Cardiac fibroblast (primary cell): ENCODE results near the gene RHOV.

Experiments
- DNase-seq, 2 donors: peaks; one replicate each; pipeline versions ENCODE4 v3.0.0 to v3.0.0-alpha.2; 2010; ENCODE audit warnings: low read depth in 2 of 2
- H3K4me3 ChIP-seq, 2 donors: replicated peaks in 1 of 2; 1 replicate in 1 of 2; 2 replicates in 1 of 2; pipeline ENCODE4 v1.5.1; 2011; ENCODE audit warnings: low read depth in 2 of 2, low read length in 2 of 2, mild to moderate bottlenecking in 2 of 2, moderate library complexity in 1 of 2
- TF ChIP-seq, protein P1 (sequence below): IDR thresholded peaks from one replicate; pipeline ENCODE4 v1.5.1; 2011; ENCODE audit warnings: low read depth, mild to moderate bottlenecking, low read length, inconsistent platforms

The RHOV gene

GRCh38 chr15:40904552-40905201 is 30.6 kb upstream of the RHOV start:
- TF ChIP-seq, protein P1, sequence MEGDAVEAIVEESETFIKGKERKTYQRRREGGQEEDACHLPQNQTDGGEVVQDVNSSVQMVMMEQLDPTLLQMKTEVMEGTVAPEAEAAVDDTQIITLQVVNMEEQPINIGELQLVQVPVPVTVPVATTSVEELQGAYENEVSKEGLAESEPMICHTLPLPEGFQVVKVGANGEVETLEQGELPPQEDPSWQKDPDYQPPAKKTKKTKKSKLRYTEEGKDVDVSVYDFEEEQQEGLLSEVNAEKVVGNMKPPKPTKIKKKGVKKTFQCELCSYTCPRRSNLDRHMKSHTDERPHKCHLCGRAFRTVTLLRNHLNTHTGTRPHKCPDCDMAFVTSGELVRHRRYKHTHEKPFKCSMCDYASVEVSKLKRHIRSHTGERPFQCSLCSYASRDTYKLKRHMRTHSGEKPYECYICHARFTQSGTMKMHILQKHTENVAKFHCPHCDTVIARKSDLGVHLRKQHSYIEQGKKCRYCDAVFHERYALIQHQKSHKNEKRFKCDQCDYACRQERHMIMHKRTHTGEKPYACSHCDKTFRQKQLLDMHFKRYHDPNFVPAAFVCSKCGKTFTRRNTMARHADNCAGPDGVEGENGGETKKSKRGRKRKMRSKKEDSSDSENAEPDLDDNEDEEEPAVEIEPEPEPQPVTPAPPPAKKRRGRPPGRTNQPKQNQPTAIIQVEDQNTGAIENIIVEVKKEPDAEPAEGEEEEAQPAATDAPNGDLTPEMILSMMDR, result no peak
- H3K4me3 ChIP-seq, result no peak overlapping the region
- DNase-seq, result no peak

GRCh38 chr15:40902605-40903561 is 28.8 kb upstream of the RHOV start:
- TF ChIP-seq, protein P1, result no peak
- peak; percentile 28 to 33 for DNase-seq
- H3K4me3 ChIP-seq, result no peak overlapping the region

DNA sequence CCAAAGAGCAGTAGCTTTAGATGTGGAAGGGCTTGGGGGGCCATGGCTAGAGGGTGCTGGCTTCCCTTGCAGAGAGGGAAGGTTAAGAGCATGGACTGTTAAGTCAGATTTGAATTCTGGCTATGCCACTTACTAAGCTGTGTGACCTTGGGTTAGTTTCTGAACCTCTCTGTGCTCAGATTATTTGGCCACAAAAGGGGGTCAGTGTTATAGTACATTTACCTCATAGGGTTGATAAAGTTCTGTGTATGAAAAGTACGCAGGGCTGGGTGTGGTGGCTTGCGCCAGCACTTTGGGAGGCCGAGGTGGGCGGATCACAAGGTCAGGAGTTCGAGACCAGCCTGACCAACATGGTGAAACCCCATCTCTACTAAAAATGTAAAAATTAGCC is 27.0 kb upstream of the RHOV start:
- H3K4me3 ChIP-seq, result no peak overlapping the region
- no peak for DNase-seq
- TF ChIP-seq, protein P1, result no peak

GRCh38 chr15:40900256-40901052 is 26.4 kb upstream of the RHOV start:
- no peak overlapping the region for H3K4me3 ChIP-seq
- TF ChIP-seq, protein P1, result no peak

DNA sequence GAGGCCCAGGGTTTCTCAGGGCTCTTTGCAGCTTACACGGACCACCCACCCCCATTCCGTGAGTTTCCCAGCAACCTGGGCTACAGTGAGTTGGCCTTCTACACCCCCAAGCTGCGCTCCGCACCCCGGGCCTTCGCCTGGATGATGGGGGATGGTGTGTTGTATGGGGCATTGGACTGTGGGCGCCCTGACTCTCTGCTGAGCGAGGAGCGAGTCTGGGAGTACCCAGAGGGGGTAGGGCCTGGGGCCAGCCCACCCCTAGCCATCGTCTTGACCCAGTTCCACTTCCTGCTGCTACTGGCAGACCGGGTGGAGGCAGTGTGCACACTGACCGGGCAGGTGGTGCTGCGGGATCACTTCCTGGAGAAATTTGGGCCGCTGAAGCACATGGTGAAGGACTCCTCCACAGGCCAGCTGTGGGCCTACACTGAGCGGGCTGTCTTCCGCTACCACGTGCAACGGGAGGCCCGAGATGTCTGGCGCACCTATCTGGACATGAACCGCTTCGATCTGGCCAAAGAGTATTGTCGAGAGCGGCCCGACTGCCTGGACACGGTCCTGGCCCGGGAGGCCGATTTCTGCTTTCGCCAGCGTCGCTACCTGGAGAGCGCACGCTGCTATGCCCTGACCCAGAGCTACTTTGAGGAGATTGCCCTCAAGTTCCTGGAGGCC is 25.6 kb upstream of the RHOV start:
- TF ChIP-seq, protein P1, result no peak
- DNase-seq, result no peak
- no peak overlapping the region for H3K4me3 ChIP-seq

More at GRCh38 chr15:40900256-40901052, 26.4 kb upstream of the RHOV start:
- no peak for DNase-seq

DNA sequence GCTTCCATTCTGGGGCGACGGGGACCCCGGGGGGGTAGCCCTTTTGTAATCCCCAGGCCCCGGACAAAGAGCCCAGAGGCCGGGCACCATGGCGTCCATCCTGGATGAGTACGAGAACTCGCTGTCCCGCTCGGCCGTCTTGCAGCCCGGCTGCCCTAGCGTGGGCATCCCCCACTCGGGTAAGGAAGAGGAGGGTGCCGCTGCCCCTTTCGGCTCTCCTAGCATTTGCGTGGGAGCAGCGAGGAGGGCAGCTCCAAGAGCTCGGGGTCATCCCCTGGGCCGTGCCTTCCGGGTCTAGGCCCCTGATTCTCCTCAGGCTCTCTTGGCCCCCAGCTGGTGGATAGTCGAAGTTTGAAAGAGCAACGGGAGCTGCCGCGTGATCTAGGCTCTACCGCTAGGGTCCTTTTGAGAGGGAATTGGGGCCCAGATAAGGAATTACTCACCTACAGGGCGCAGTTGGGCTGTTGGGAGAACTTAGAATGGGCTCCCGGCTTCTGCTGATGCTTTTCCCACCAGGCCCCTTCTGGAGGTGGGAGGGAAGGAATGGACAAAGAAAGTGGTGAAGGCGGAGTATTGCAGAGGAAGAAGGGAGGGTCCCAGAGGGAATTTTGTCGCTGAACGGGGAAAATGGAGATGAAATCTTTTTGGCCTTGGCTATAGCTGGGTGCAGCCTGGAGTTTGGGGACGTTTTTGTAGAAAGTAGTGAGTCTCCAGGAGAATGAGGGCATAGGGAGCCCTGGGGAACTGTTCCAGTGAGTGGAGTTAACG is 20.8 kb upstream of the RHOV start:
- peak; percentile 76 to 80 for DNase-seq

More for the DNA sequence above, 20.8 kb upstream of the RHOV start:
- H3K4me3 ChIP-seq, result peak overlapping the region; percentile 93 to 95
- TF ChIP-seq, protein P1, result peak; percentile 76
